ENCODE results near the gene XRN2.

DNA sequence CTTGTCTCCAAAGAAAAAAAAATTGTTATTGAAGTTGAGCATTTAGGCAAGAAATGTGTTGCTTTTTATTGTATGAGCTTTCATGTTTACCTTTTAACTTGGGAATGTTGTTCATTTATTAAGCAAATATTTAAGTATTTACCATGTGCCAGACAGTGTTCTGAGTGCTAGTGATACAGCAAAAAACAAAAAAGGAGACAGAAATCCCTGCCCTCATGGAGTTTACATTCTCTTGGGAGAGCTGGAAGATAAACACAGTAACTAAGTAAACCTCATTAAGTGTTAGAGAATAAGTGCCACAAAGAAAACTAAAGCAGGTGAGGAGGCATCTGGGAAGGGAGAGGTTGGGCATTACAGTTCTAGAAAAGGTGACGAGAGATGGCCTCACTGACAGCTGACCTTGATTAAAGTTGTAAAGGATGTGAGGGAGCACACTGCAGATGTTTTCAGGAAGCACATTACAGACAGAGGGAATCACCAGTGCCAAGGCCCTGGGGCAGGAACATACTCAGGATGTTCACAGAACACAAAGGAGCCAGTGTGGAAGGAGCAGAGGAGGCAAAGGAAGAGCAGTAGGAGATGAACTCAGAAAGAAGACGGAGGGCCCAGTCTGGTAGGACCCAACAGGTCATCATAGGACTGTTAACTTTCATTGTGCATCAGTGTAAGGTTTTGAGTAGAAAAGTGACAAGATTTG lies 33.5 kb downstream of the XRN2 start:
- TF ChIP-seq CTCF (IDR thresholded peaks at IDR 0.05) (no peak), POLR2A (IDR thresholded peaks at IDR 0.05) (no peak), EP300 (IDR thresholded peaks at IDR 0.05) (no peak)

All from ovary (tissue), 3 donors.